OCI-LY3 (cell line): Measurements from ENCODE around the gene THBS2.
"Not testable (repeated sequence)": the region's sequence is repeated elsewhere in the genome, so short reads cannot be mapped to it uniquely, and the experiment has no call there.

ENCODE experiments used
- H2AFZ ChIP-seq: fragments of 200-600, 300-600 bp; shearing (Covaris generic); 2 replicates; pipeline ENCODE4 v1.6.0; 2014; ENCODE audit warnings: antibody characterized with exemption, low read depth, low read length
- H3K27ac ChIP-seq: fragments of 200-600, 300-600 bp; sonication (generic); 2 replicates; pipeline ENCODE4 v1.5.1; 2014; ENCODE audit warnings: mild to moderate bottlenecking, low read length, moderate library complexity, mixed read lengths
- H3K27me3 ChIP-seq: fragments of 200-600, 300-600 bp; sonication (generic); 2 replicates; pipeline ENCODE4 v1.6.1; 2014; ENCODE audit warnings: low read depth, low read length, mixed read lengths
- H3K36me3 ChIP-seq: fragments of 200-600, 300-600 bp; sonication (generic); replicated peaks from 2 replicates; pipeline ENCODE3; 2014; ENCODE audit warnings: low read depth, low read length, mixed read lengths
- H3K4me1 ChIP-seq: fragments of 300-600, 200-600 bp; sonication (generic); 2 replicates; pipeline ENCODE4 v1.6.1; 2014; ENCODE audit warnings: low read length, mixed read lengths
- H3K4me2 ChIP-seq: fragments of 200-600, 300-600 bp; sonication (generic); 2 replicates; pipeline ENCODE4 v1.6.1; 2014; ENCODE audit warnings: low read length, mixed read lengths
- H3K4me3 ChIP-seq: fragments of 300-600, 200-600 bp; sonication (generic); 2 replicates; pipeline ENCODE4 v1.5.1; 2014; ENCODE audit warnings: antibody characterized with exemption, mild to moderate bottlenecking, low read length, moderate library complexity
- H3K79me2 ChIP-seq: fragments of 300-600, 200-600 bp; shearing (Covaris generic); 2 replicates; pipeline ENCODE4 v1.6.1; 2014; ENCODE audit warnings: mild to moderate bottlenecking, low read length, mixed read lengths
- H3K9ac ChIP-seq: fragments of 300-600, 200-600 bp; shearing (Covaris generic); 2 replicates; pipeline ENCODE4 v1.6.0; 2014; ENCODE audit warnings: mild to moderate bottlenecking, low read length, moderate library complexity
- H3K9me3 ChIP-seq: fragments of 200-600, 300-600 bp; shearing (Covaris generic); 2 replicates; pipeline ENCODE4 v1.6.1; 2014; ENCODE audit warnings: low read length, mixed read lengths; ENCODE audit not compliant: insufficient read depth
- H4K20me1 ChIP-seq: fragments of 200-600, 300-600 bp; sonication (generic); 2 replicates; pipeline ENCODE4 v1.6.1; 2016; ENCODE audit warnings: low read length, mixed read lengths; ENCODE audit not compliant: insufficient read depth
- CTCF ChIP-seq: fragments of 200-600, 300-600 bp; sonication (generic); IDR thresholded peaks from 2 replicates; pipeline ENCODE4 v1.5.1; 2014; ENCODE audit warnings: antibody characterized with exemption, low read length, low read depth
- EZH2phosphoT487 ChIP-seq: fragments of 200-600 bp; shearing (Covaris generic); IDR thresholded peaks from 2 replicates; pipeline ENCODE4 v1.6.1; 2018; ENCODE audit warnings: antibody characterized with exemption, mixed run types, low read depth

THBS2 gene

GRCh38 chr6:169215201-169215681 is 38.4 kb downstream of the THBS2 start:
- H3K27ac ChIP-seq, result no peak overlapping the region
- H3K4me2 ChIP-seq, result no peak overlapping the region
- H2AFZ ChIP-seq, result no peak overlapping the region
- no peaks in the 10 kb centered on the region for H3K27me3 ChIP-seq
- H4K20me1 ChIP-seq, result no peaks in the 10 kb centered on the region
- TF ChIP-seq EZH2phosphoT487 (no peak), CTCF (no peak)
- H3K4me1 ChIP-seq, result peaks cover 8% of the 10 kb centered on the region; the same call in 1 of the 2 replicates
- no peak overlapping the region for H3K4me3 ChIP-seq
- H3K79me2 ChIP-seq, result no peaks in the 10 kb centered on the region
- no peak overlapping the region for H3K9ac ChIP-seq
- no peaks in the 10 kb centered on the region for H3K9me3 ChIP-seq
- no peaks in the 10 kb centered on the region for H3K36me3 ChIP-seq

GRCh38 chr6:169214789-169215188 is 38.9 kb downstream of the THBS2 start:
- H3K4me2 ChIP-seq, H3K9ac ChIP-seq, H4K20me1 ChIP-seq, H3K79me2 ChIP-seq, H3K4me1 ChIP-seq, H3K36me3 ChIP-seq, H3K27me3 ChIP-seq, H3K4me3 ChIP-seq, H3K27ac ChIP-seq, H2AFZ ChIP-seq, H3K9me3 ChIP-seq: not testable (repeated sequence)

GRCh38 chr6:169213814-169214520 is 39.7 kb downstream of the THBS2 start:
- H4K20me1 ChIP-seq, result no peaks in the 10 kb centered on the region
- no peaks in the 10 kb centered on the region for H3K27me3 ChIP-seq
- 0 out of 2 replicates have a peak overlapping the region, but pooled peaks have one; percentile 18 for H2AFZ ChIP-seq
- H3K27ac ChIP-seq, result no peak overlapping the region
- no peaks in the 10 kb centered on the region for H3K79me2 ChIP-seq
- TF ChIP-seq CTCF, result no peak
- no peak for TF ChIP-seq EZH2phosphoT487
- H3K9me3 ChIP-seq, result no peaks in the 10 kb centered on the region
- peaks cover 8% of the 10 kb centered on the region; the same call in 1 of the 2 replicates for H3K4me1 ChIP-seq
- H3K9ac ChIP-seq, result no peak overlapping the region
- H3K4me3 ChIP-seq, result peak overlapping the region; percentile 69; the same call in 1 of the 2 replicates
- peak overlapping the region; percentile 68 for H3K4me2 ChIP-seq
- no peaks in the 10 kb centered on the region for H3K36me3 ChIP-seq

GRCh38 chr6:169212897-169213813 is 40.5 kb downstream of the THBS2 start:
- Histone ChIP-seq H3K79me2 (no peaks in the 10 kb centered on the region), H3K9me3 (no peaks in the 10 kb centered on the region), H3K4me2 (peak overlapping the region; percentile 68), H3K27ac (peak overlapping the region; percentile 50), H3K27me3 (no peaks in the 10 kb centered on the region), H3K4me1 (peaks cover 8% of the 10 kb centered on the region; the same call in 1 of the 2 replicates), H3K4me3 (peak overlapping the region; percentile 69), H4K20me1 (no peaks in the 10 kb centered on the region), H3K9ac (peak overlapping the region; percentile 59), H2AFZ (0 out of 2 replicates have a peak overlapping the region, but pooled peaks have one; percentile 42), H3K36me3 (no peaks in the 10 kb centered on the region)
- TF ChIP-seq EZH2phosphoT487, result no peak
- TF ChIP-seq CTCF, result peak; percentile 25
